HEK293T (cell line): ENCODE results near the gene KRTAP19-3.

ENCODE experiments used
- CTCF ChIA-PET: fragments of 350-600 bp; formaldehyde crosslinking; extraction: SDS; loops from one replicate; lab custom pipeline; 2021; ENCODE audit warnings: antibody characterized with exemption, inconsistent platforms; lab: Yijun Ruan, JAX
- POLR2A ChIA-PET: fragments of 350-600 bp; formaldehyde crosslinking; extraction: SDS; loops from one replicate; lab custom pipeline; 2020; ENCODE audit warnings: antibody characterized with exemption, inconsistent platforms; lab: Yijun Ruan, JAX
- DNase-seq: peaks from one replicate; pipeline ENCODE4 v3.0.0; 2012; ENCODE audit warnings: mixed read lengths; ENCODE audit errors: extremely low spot score
- ARNT ChIP-seq: fragments of 450-650 bp; IDR thresholded peaks from 2 replicates; pipeline ENCODE4 v1.6.1; 2017; ENCODE audit warnings: mild to moderate bottlenecking
- BHLHE40 ChIP-seq: fragments of 450-650 bp; IDR thresholded peaks from 2 replicates; pipeline ENCODE4 v1.6.1; 2016; ENCODE audit warnings: mild to moderate bottlenecking, moderate library complexity, borderline replicate concordance
- CTBP1 ChIP-seq: fragments of 450-650 bp; IDR thresholded peaks from 2 replicates; pipeline ENCODE4 v1.6.1; 2016; ENCODE audit warnings: borderline replicate concordance
- ELF4 ChIP-seq: fragments of 450-650 bp; IDR thresholded peaks from 2 replicates; pipeline ENCODE4 v1.6.1; 2017; ENCODE audit warnings: antibody characterized with exemption
- FOXA1 ChIP-seq: fragments of 450-650 bp; IDR thresholded peaks from 2 replicates; pipeline ENCODE4 v1.6.1; 2016; ENCODE audit warnings: mild to moderate bottlenecking
- FOXK2 ChIP-seq: fragments of 450-650 bp; IDR thresholded peaks from 2 replicates; pipeline ENCODE4 v1.6.1; 2016; ENCODE audit warnings: mild to moderate bottlenecking
- FOXM1 ChIP-seq: fragments of 450-650 bp; IDR thresholded peaks from 2 replicates; pipeline ENCODE4 v1.6.1; 2017; ENCODE audit warnings: mild to moderate bottlenecking, borderline replicate concordance
- HDGF ChIP-seq: fragments of 450-650 bp; IDR thresholded peaks from 2 replicates; pipeline ENCODE4 v1.6.1; 2017; ENCODE audit warnings: antibody characterized with exemption, borderline replicate concordance
- L3MBTL2 ChIP-seq: fragments of 450-650 bp; conservative IDR thresholded peaks from 2 replicates; pipeline ENCODE4 v1.6.1; 2016; ENCODE audit warnings: mild to moderate bottlenecking
- LEF1 ChIP-seq: fragments of 450-650 bp; IDR thresholded peaks from 2 replicates; pipeline ENCODE4 v1.6.1; 2017; ENCODE audit warnings: mild to moderate bottlenecking, borderline replicate concordance
- NFRKB ChIP-seq: fragments of 450-650 bp; IDR thresholded peaks from 2 replicates; pipeline ENCODE4 v1.6.1; 2016; ENCODE audit warnings: mild to moderate bottlenecking, moderate library complexity
- PKNOX1 ChIP-seq: fragments of 450-650 bp; IDR thresholded peaks from 2 replicates; pipeline ENCODE4 v1.6.1; 2016
- SP1 ChIP-seq: fragments of 450-650 bp; IDR thresholded peaks from 2 replicates; pipeline ENCODE4 v1.6.1; 2017
- SUZ12 ChIP-seq: fragments of 450-650 bp; IDR thresholded peaks from 2 replicates; pipeline ENCODE4 v1.6.1; 2016; ENCODE audit warnings: mild to moderate bottlenecking
- TARDBP ChIP-seq: fragments of 450-650 bp; IDR thresholded peaks from 2 replicates; pipeline ENCODE4 v1.6.1; 2016
- ZNF384 ChIP-seq: fragments of 450-650 bp; IDR thresholded peaks from 2 replicates; pipeline ENCODE4 v1.6.1; 2016

KRTAP19-3 gene

DNA sequence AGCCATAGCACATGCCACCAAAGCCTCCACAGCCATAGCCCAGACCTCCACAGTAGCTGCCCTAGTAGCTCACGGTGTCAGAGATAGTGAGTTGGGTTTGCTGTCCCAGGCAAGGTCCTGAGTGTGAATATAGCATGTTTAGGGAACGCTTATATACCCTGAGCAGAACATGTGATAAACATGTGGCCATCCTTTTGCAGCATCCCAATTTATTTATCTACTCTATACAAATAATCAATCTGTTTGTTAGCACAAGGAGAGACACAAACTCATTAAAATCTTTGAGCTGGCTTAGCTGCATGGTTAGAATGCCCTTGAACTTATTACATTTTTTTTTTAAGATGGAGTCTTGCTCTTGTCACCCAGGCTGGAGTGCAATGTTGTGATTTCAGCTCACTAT lies 4.5 kb downstream of the KRTAP19-3 start, which contains the start of gene KRTAP19-2:
Gene KRTAP19-2, minus strand, starts transcription at position 101 of the 400 bp plus-strand sequence. Its CDS starts 88 bp downstream, at position 13.
- TF ChIP-seq ARNT (no peak), CTBP1 (no peak), FOXA1 (no peak), FOXM1 (no peak), L3MBTL2 (no peak), SUZ12 (no peak), FOXK2 (no peak)
- CTCF ChIA-PET: no interaction called here
- no peak for DNase-seq
- POLR2A ChIA-PET: no interaction called here

- ChIA-PET CTCF (no interaction called here), POLR2A (no interaction called here)
- TF ChIP-seq CTBP1: no peak
- TF ChIP-seq NFRKB: no peak
- TF ChIP-seq ELF4: no peak
- TF ChIP-seq SP1: no peak
- TF ChIP-seq SUZ12: no peak
- TF ChIP-seq LEF1: no peak
- TF ChIP-seq FOXM1: no peak
- TF ChIP-seq ARNT: no peak
- TF ChIP-seq BHLHE40: no peak
- TF ChIP-seq TARDBP: no peak
- DNase-seq: no peak
Measured at GRCh38 chr21:30486180-30486579, 5.6 kb downstream of the KRTAP19-3 start.

GRCh38 chr21:30482130-30482529 lies 9.7 kb downstream of the KRTAP19-3 start:
- CTCF ChIA-PET: interaction anchor here (0.6 kb wide), 1 partner anchor 236 kb away, joined by 4 read pairs; no protein-coding TSS in a partner anchor
- no peak for DNase-seq
- POLR2A ChIA-PET: no interaction called here
- TF ChIP-seq FOXA1: no peak
- TF ChIP-seq SUZ12: no peak
- TF ChIP-seq PKNOX1: no peak
- no peak for TF ChIP-seq ARNT
- TF ChIP-seq HDGF: no peak
- TF ChIP-seq NFRKB: no peak
- no peak for TF ChIP-seq TARDBP
- no peak for TF ChIP-seq FOXM1
- TF ChIP-seq ELF4: no peak
- TF ChIP-seq CTBP1: no peak
- no peak for TF ChIP-seq LEF1
- TF ChIP-seq FOXK2: no peak
- no peak for TF ChIP-seq ZNF384
- no peak for TF ChIP-seq L3MBTL2
- no peak for TF ChIP-seq BHLHE40
- no peak for TF ChIP-seq SP1

GRCh38 chr21:30480145-30480544 lies 11.7 kb downstream of the KRTAP19-3 start, which contains the start of gene KRTAP19-1:
Gene KRTAP19-1 (minus strand): TSS chr21:30480367. CDS start chr21:30480317, 50 bp downstream.
- peak; percentile 54 for TF ChIP-seq PKNOX1
- no peak for TF ChIP-seq ARNT
- no peak for TF ChIP-seq SUZ12
- POLR2A ChIA-PET: interaction anchor here (1.6 kb wide), 1 partner anchor 11 kb away, joined by 5 read pairs; no protein-coding TSS in a partner anchor
- CTCF ChIA-PET: interaction anchor here (1.5 kb wide), 1 partner anchor 11 kb away, joined by 3 read pairs; the partner anchor contains the start of gene KRTAP19-3
- DNase-seq: no peak

- POLR2A ChIA-PET: interaction anchor here (1.6 kb wide), 1 partner anchor 10 kb away, joined by 5 read pairs; no protein-coding TSS in a partner anchor
- CTCF ChIA-PET: interaction anchor here (1.5 kb wide), 1 partner anchor 12 kb away, joined by 3 read pairs; the partner anchor contains the start of gene KRTAP19-3
- TF ChIP-seq LEF1 (no peak), FOXK2 (no peak), L3MBTL2 (no peak)
- no peak for DNase-seq
Measured at GRCh38 chr21:30479259-30479658, 12.6 kb downstream of the KRTAP19-3 start.

- ChIA-PET POLR2A (no interaction called here), CTCF (no interaction called here)
- no peak for TF ChIP-seq LEF1
- TF ChIP-seq ZNF384: no peak
- no peak for TF ChIP-seq SP1
- no peak for TF ChIP-seq TARDBP
- TF ChIP-seq FOXK2: no peak
- no peak for TF ChIP-seq PKNOX1
- no peak for DNase-seq
Measured at GRCh38 chr21:30478004-30478403, 13.8 kb downstream of the KRTAP19-3 start.
